GM19239 (cell line): ENCODE measurements around the gene LSR.

Experiments
- DNase-seq: peaks from one replicate; pipeline ENCODE4 v3.0.0; 2011; ENCODE audit warnings: low spot score; ENCODE audit not compliant: insufficient read length
- FAIRE-seq: peaks from 2 replicates; lab custom pipeline; 2011; peaks lifted over from hg19 to GRCh38; lab: Jason Lieb, UNC

LSR gene

GRCh38 chr19:35240327-35240726 is 8.5 kb upstream of the LSR start:
- DNase-seq = no peak
- FAIRE-seq = peak; percentile 87

GRCh38 chr19:35241417-35241816 is 7.4 kb upstream of the LSR start:
- DNase-seq (no peak), FAIRE-seq (no peak)

- no peak for DNase-seq
- FAIRE-seq = no peak
These were observed 2.2 kb upstream of the LSR start for GRCh38 chr19:35246466-35247092.

GRCh38 chr19:35247526-35248309 is 1.1 kb upstream of the LSR start:
- FAIRE-seq (peak; percentile 88), DNase-seq (no peak)

GRCh38 chr19:35249146-35249847 is 495 bp downstream of the LSR start:
- no peak for DNase-seq
- peak; percentile 21 for FAIRE-seq

- FAIRE-seq = no peak
- DNase-seq = no peak
These were observed 1.3 kb downstream of the LSR start for GRCh38 chr19:35249848-35250711.

GRCh38 chr19:35251456-35251855 is 2.7 kb downstream of the LSR start:
- no peak for DNase-seq
- no peak for FAIRE-seq

- no peak for DNase-seq
- no peak for FAIRE-seq
These were observed 4.8 kb downstream of the LSR start for GRCh38 chr19:35253316-35254286.

GRCh38 chr19:35254341-35255297 is 5.8 kb downstream of the LSR start:
- no peak for FAIRE-seq
- DNase-seq = no peak

- FAIRE-seq (no peak), DNase-seq (no peak)
These were observed 7.8 kb downstream of the LSR start for GRCh38 chr19:35256566-35256965.

GRCh38 chr19:35257113-35257461 is 8.3 kb downstream of the LSR start:
- FAIRE-seq = no peak
- no peak for DNase-seq

GRCh38 chr19:35260694-35261304 is 12.0 kb downstream of the LSR start:
- no peak for DNase-seq
- no peak for FAIRE-seq

- FAIRE-seq (no peak), DNase-seq (no peak)
These were observed 12.7 kb downstream of the LSR start for GRCh38 chr19:35261356-35262100.

- FAIRE-seq (no peak), DNase-seq (no peak)
These were observed 13.4 kb downstream of the LSR start for GRCh38 chr19:35262101-35262761.

- DNase-seq = no peak
These were observed 15.7 kb downstream of the LSR start for GRCh38 chr19:35264268-35265125.

More at GRCh38 chr19:35264268-35265125, 15.7 kb downstream of the LSR start:
- no peak for FAIRE-seq
